Stimulated activated CD4-positive, alpha-beta T cell treated with anti-CD3 and anti-CD28 coated beads, Interleukin-15, amount 100 ng/mL, for 48 hours (primary cell): ENCODE measurements around the gene FILIP1.

ENCODE experiments used
- DNase-seq, 2 donors: peaks; one replicate each; pipeline ENCODE4 v3.0.0-alpha.2; 2020; ENCODE audit warnings: low read depth in 2 of 2

Gene FILIP1

DNA sequence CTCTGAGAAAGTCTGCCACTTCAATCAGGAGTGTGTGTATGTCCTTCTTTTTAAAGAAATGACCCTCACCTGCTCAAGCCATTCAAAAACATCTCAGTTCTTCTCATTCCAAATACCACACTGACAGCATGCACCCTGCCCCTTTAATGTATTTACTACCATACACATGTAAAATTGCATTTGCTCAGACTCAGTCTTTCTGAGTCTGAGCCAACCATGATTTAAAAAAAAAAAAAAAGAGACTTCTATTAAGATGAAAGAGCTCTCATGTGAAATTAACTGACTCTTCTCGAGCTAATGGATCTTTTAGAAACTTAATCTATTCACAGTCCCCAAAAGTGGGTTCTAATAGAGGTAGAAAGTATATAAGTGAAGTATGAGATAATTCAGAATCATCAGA is 1.4 kb upstream of the FILIP1 start:
- no peak for DNase-seq

DNA sequence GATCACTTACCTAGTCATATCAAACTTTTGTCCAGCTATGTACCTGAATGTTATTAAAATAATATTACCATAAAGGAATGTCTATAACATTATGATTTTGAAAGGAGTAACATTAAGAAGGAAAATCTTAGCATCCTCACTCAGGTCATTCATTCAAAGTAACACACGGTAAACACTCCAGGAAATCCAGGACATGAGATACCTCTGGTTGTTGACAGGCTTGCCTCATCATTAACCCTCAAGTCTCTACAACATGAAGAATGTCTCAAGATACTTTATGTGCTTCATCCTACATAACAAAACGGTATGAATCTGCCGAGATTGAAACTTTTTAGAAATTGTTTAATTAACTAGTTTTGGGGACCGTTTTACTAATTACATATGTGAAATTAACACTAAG is 690 bp upstream of the FILIP1 start:
- no peak for DNase-seq

DNA sequence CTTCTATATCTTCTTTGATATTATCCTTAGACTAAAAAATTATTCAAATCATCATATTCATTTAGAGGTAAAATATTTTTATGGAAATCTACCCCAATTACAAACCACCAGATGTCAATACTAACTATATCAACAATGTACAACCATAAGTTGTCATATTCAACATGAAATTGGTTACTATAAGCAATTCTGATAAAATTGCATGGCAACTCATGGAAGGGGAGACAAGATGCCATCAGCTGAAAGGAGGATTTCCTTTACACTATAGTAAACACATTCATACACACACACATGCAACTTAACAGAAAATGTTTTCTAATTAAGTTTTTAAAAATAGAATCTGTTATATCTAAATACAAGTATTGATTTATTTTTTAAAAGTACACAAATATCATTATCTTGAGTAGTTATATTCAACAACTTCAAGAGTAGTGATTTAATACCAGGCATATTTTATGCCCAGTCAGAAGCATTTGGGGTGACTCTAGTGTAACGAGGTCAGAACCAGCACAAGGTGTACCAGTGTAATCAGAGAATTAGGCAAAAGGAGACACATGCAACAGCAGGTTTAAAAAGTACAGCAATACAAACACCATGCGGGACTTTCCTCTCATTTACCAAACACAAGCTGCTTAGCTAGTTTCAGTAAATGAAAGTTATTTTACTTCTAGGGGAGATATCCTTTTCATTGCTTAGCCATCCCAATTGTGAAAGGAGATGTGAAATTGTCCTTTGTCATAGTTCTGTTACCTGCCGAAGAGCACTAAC is 1.0 kb downstream of the FILIP1 start:
- no peak for DNase-seq

- no peak for DNase-seq
Observed at GRCh38 chr6:75491291-75491690, 2.3 kb downstream of the FILIP1 start.

GRCh38 chr6:75490706-75491105 is 2.9 kb downstream of the FILIP1 start:
- no peak for DNase-seq

DNA sequence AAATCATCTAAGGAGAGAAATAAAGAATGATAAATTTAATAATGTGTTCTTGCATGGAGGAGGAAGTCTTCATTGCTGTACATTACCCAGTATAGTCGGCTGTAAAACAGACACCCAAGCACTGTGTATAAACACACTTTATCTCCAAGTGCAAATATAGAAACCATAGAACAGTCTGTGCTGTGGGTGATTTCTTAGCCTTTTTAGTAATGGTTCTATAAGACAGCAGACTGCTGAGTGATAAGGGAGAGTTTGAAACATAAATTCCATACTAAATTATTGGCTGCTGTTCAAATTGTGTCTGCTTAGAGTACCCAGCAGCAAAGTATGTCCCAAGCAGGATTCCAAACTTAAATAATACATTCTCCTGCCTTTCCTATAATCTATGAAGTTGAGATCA is 4.6 kb downstream of the FILIP1 start:
- no peak for DNase-seq

DNA sequence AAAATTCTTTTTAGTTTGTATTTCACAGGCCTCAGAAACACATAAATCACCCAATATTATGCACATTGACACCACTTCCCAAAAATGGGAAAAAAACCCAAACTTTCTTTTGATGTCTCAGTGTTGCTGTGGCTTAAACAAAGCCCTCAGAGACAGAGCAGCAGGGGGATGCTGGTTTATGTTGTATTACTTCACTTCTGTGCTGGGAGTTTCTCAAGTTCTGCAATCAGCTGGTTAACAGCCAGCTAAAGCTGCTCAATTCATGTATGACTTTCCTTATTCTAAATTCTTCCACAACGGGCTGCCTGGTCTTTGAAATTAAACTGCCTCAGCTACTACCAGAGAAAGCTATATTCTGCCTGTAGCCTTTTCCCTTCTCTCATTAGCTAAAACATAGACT is 5.6 kb downstream of the FILIP1 start:
- no peak for DNase-seq

- no peak for DNase-seq
Observed at GRCh38 chr6:75486850-75487518, 6.6 kb downstream of the FILIP1 start.

GRCh38 chr6:75484535-75484934 is 9.1 kb downstream of the FILIP1 start:
- DNase-seq, result no peak

DNA sequence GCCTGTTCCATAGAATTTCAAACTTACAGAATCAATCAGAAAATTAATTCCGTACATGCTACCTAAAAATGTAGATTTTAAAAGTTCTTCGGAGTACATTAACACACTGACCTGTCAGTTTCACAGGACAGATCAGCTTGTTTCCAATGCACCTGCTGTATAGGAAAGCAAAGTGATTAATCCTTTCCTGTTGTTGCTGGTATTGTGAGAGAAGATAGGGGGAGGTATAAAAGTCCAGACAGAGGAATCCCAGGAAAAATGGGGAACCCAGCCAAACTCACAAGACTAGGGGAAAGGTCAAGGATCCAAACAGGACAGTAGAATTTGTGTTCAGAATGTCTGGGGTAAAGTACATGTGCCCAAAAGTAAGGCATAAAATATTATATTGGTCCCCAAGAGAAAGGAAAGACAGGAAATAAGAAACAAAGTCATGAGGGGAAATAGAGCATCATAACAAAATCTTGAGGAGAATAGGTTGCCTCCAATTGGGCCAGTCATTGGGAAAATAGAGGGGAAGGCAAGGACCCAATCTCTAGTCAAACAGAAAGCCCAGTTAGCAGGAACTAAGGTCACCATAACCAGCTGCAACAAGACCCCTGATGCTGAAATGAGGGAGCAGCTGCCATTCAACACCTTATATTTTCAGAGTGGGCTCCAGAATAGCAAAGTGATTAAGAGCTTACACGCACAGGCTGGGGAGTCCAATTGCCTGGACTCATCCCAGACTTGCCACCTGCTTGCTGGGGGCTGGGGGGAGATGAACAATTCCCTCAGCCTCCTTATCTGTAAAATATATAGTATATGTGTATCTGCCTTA is 10.3 kb downstream of the FILIP1 start:
- DNase-seq, result no peak

DNA sequence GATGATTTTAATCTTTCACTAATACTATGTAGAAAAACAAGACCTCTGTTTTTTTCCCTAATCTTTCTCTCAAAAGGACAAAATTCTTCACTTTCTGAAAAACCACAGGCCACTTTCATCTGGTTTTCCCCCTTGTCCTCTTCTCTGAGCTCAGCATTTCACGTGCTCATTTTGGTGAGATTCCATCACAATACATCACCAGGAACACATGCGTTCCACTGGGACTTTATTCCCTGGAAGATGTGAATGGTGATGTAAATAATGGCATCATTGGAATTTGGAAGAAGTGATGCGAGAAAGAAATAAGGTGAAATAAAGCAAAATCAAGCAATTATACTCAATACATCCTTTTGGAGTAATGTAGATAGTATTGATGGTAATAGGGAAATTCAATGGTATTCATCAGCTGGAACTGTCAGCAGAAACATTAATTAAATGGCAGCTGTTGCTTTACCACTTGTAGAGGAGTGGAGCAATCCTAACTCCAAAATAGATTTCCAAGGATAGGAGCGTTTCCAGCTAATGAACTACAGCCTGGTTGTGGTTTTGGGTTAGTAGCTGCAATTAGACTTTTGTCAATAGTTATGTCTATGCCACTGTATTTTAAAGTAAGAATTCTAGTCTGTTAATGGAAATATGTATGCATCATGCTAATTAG is 11.5 kb downstream of the FILIP1 start:
- DNase-seq, result no peak

DNA sequence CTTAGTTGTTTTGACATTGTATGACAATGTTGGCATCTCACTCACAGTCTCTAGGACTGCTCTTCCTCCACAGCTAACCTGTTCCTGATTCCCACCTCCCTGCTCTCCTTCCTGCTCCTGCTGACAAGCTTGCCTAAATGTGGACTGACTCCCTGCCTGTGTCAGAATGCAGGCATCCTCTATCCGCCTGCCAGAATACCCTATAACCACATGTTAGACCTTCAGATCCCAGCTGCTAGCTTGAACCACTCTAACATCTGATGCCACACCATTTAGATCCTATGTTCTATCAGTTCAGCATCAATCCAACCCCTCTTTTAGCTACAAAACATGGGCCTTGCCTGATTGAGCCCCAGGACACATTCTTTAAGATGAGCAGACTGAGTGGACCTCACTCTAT is 12.2 kb downstream of the FILIP1 start:
- DNase-seq, result no peak

DNA sequence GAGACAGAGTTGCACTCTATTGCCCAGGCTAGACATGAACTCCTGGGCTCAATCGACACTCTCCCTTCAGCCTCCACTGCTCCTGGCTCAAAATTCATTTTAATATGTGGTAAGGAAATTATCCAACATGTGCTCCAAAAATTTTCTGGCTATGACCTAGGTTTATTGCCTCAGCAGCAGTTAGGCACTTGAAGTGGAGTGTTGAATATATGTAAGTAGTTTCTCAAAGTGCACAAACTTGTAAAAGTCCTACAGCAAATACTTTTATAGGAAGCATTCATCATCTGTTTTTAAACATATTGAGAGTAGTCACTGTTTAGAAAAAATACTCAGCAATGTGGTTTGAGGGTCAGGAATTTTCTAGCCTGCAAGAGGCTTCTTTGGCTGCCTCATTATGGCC is 13.2 kb downstream of the FILIP1 start:
- DNase-seq, result no peak

GRCh38 chr6:75479712-75480111 is 13.9 kb downstream of the FILIP1 start:
- DNase-seq, result no peak

DNA sequence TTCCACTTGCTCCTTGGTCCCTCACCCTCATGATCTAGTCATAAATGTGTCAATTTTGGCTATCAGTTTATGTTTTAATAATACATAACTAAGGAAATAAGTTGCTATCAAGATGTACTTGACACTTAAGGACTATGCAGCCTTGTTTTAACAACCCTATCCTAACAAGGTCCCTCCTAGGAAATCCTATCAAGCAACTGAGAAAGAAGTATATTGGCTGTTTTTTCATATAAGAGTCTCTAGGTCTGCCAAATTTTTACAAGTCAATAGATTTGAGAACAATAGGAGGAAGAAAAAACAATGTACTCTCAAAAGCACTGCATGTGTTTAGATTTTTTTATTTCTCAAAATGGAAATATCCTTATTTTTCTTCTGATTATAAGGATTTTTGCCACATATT is 14.7 kb downstream of the FILIP1 start:
- no peak for DNase-seq

GRCh38 chr6:75472885-75473284 is 20.7 kb downstream of the FILIP1 start:
- no peak for DNase-seq

DNA sequence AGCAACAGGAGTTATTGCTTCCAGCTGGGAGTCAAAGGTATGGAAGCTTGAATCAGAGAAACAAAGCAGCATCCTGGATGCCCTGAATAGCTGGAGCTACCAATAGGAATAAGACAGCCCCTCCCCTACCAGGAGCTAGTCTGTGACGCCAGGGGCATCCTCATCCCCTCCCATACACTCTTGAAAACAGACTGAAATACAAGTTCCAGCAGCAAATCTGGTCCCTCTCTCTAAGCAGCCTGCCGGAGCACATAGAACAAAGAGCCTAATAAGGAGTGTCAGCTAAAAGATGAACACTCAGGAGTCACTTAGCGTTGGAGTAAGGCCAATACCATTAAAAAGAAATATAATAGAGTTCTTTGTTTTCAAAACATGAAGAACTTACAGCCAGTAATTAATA is 25.6 kb downstream of the FILIP1 start:
- no peak for DNase-seq

- DNase-seq, result no peak
Observed at GRCh38 chr6:75467284-75467683, 26.3 kb downstream of the FILIP1 start.

DNA sequence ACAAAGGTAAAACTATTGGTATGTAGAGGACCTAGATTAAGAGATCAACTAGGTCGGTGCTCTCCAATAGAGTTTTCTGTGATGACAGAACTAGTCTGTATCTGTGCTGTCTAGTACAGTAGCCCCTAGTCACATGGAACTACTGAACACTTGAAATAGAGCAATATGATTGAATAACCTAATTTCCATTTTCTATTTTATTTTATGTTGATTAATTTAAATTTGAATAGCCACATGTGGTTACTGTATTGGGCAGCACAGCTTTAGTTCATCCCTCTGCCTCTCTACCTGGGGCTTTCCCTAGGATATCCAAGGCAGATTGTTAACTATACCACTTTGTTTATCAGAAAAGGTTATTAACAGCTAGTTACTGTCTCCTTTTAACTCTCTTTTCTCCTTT is 27.0 kb downstream of the FILIP1 start:
- DNase-seq, result no peak

- no peak for DNase-seq
Observed at GRCh38 chr6:75463908-75464307, 29.7 kb downstream of the FILIP1 start.

GRCh38 chr6:75463061-75463460 is 30.5 kb downstream of the FILIP1 start:
- no peak for DNase-seq

DNA sequence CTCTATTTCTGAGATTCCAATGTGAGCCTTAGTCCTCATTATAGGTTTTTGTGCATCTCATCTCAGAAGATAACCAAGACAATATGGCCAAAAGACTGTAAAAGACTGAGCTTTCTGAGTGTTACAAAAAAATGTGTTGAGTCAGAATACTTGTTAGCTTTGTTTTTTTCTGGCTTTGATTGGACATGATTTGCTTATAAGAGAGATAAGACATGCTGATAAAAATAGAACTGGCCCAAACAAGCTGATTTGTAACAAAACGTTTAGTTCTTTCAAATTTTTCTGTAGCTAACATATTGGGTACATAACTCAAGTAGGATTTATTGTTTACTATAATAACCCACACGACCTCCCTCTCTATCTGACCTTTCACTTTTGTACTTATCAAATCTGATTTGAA is 32.9 kb downstream of the FILIP1 start:
- no peak for DNase-seq
